Smooth muscle cell (in vitro differentiated cells): ENCODE results near the gene SLC25A34. TPM values are rescaled to one million over a fixed set of nuclear protein-coding genes. Genes with fewer than 3 reads are reported as not detected.
A peak's percentile ranks its signal among the peaks of the same experiment; 100 is the strongest.

Experiments
- DNase-seq: peaks from one replicate; lab custom pipeline; 2025; ENCODE audit not compliant: unreplicated experiment; lab: John Stamatoyannopoulos, UW
- H2AFZ ChIP-seq: fragments of 200-600 bp; sonication (generic); 2 replicates; pipeline ENCODE4 v1.6.0; 2016; ENCODE audit warnings: antibody characterized with exemption, low read depth, mild to moderate bottlenecking
- H3F3A ChIP-seq: fragments of 200-600 bp; sonication (generic); 2 replicates; pipeline ENCODE4 v1.6.0; 2017; ENCODE audit warnings: antibody characterized with exemption, low read depth
- H3K27ac ChIP-seq: fragments of 200-600 bp; sonication (generic); 2 replicates; pipeline ENCODE4 v1.5.1; 2016; ENCODE audit warnings: low read depth, mild to moderate bottlenecking
- H3K27me3 ChIP-seq: fragments of 200-600 bp; sonication (generic); 2 replicates; pipeline ENCODE4 v1.6.1; 2016; ENCODE audit warnings: low read depth, mild to moderate bottlenecking
- H3K36me3 ChIP-seq: fragments of 200-600 bp; sonication (generic); 2 replicates; pipeline ENCODE4 v1.5.1; 2016; ENCODE audit warnings: low read depth
- H3K4me1 ChIP-seq: fragments of 200-600 bp; sonication (generic); 2 replicates; pipeline ENCODE4 v1.5.1; 2016; ENCODE audit warnings: low read depth
- H3K4me2 ChIP-seq: fragments of 200-600 bp; sonication (generic); 2 replicates; pipeline ENCODE4 v1.6.0; 2016; ENCODE audit warnings: mild to moderate bottlenecking
- H3K4me3 ChIP-seq: fragments of 200-600 bp; sonication (generic); 2 replicates; pipeline ENCODE4 v1.5.1; 2016; ENCODE audit warnings: mild to moderate bottlenecking
- H3K79me2 ChIP-seq: fragments of 200-600 bp; sonication (generic); 2 replicates; pipeline ENCODE4 v1.6.0; 2016; ENCODE audit warnings: low read depth, mild to moderate bottlenecking
- H3K9ac ChIP-seq: fragments of 200-600 bp; sonication (generic); 2 replicates; pipeline ENCODE4 v1.6.0; 2016; ENCODE audit warnings: low read depth
- H3K9me3 ChIP-seq: fragments of 200-600 bp; sonication (generic); replicated peaks from 2 replicates; pipeline ENCODE4 v1.5.1; 2016; ENCODE audit warnings: low read depth
- H4K20me1 ChIP-seq: fragments of 200-600 bp; sonication (generic); 2 replicates; pipeline ENCODE4 v1.6.0; 2016; ENCODE audit warnings: low read depth
- WGBS: methylation state at CpG from one replicate; pipeline ENCODE4 v1.1.7; 2016; ENCODE audit warnings: low lambda C conversion rate; 5-methylcytosine and 5-hydroxymethylcytosine counted together
- polyA plus RNA-seq: library from polyadenylated mRNA; unstranded; fragments of >200 nt; fragmentation: Nextera tagmentation; extraction: Ambion mirVana; gene quantifications from 2 replicates; pipeline ENCODE4 v1.2.1, GENCODE V29; 2016
- total RNA-seq: library from RNA; depleted of rRNA; stranded (reverse); fragments of >200 nt; gene quantifications from 2 replicates; pipeline ENCODE4 v1.2.3, GENCODE V29; 2014
- TF ChIP-seq, protein P1 (sequence below): fragments of 200-600 bp; sonication (generic); IDR thresholded peaks from 2 replicates; pipeline ENCODE4 v1.5.1; 2017; ENCODE audit warnings: borderline replicate concordance, mild to moderate bottlenecking, antibody characterized with exemption; ENCODE audit not compliant: insufficient read depth, poor library complexity, severe bottlenecking

The SLC25A34 gene
- total and polyA plus RNA-seq, 2 experiments from 2014 or later = 0.76 to 1.6 TPM

DNA sequence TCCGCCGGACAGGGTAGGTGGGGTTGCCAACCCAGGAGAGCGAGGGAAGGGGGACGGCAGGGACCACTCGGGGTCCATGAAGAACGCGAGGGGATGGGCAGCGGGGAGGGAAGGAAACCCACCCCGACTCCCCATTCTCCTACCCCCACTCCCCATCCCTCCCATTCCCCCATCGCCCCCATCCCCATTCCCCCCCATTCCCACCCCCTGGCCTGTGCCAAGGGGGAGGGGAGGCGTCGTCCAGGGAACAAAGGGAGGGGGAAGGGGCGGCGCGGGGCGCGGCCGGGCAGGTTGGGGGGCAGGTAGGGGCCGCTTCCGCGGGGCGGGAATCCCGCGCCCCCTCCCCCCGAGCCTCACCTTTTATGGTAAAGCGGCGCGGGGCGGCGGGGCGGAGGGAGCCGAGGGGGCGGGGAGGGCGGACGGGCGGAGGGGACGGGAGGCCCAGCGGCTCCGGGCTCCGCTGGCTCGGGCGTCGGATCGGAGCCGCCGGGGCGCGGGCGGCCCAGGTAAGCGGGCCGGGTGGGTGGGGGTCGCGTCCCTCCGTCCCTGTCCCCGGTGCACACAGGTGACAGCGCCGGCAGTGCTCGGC, 22.4 kb downstream of the SLC25A34 start, which contains the start of gene FBLIM1:
Gene FBLIM1 (plus strand): TSS at position 453 of the 589 bp plus-strand sequence. CDS start 6,189 bp downstream, outside the sequence.
- Histone ChIP-seq H3K4me2 (peak within 1 kb of the TSS; percentile 90), H2AFZ (peak within 1 kb of the TSS; percentile 74), H4K20me1 (peaks cover 31% of the 10 kb centered on the region), H3K27me3 (no peaks in the 10 kb centered on the region), H3K79me2 (peaks cover 42% of the 10 kb centered on the region), H3F3A (peaks cover 15% of the 10 kb centered on the region), H3K9me3 (no peaks in the 10 kb centered on the region), H3K36me3 (no peaks in the 10 kb centered on the region), H3K27ac (peak within 1 kb of the TSS; percentile 66), H3K4me3 (peak within 1 kb of the TSS; percentile 86), H3K9ac (peak within 1 kb of the TSS; percentile 88), H3K4me1 (peaks cover 37% of the 10 kb centered on the region)
- no peak for DNase-seq
- 6% methylated on average over 9 of the region's 58 CpGs for WGBS
- TF ChIP-seq, protein P1, sequence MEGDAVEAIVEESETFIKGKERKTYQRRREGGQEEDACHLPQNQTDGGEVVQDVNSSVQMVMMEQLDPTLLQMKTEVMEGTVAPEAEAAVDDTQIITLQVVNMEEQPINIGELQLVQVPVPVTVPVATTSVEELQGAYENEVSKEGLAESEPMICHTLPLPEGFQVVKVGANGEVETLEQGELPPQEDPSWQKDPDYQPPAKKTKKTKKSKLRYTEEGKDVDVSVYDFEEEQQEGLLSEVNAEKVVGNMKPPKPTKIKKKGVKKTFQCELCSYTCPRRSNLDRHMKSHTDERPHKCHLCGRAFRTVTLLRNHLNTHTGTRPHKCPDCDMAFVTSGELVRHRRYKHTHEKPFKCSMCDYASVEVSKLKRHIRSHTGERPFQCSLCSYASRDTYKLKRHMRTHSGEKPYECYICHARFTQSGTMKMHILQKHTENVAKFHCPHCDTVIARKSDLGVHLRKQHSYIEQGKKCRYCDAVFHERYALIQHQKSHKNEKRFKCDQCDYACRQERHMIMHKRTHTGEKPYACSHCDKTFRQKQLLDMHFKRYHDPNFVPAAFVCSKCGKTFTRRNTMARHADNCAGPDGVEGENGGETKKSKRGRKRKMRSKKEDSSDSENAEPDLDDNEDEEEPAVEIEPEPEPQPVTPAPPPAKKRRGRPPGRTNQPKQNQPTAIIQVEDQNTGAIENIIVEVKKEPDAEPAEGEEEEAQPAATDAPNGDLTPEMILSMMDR = no peak

- no peaks in the 10 kb centered on the region for H3K9me3 ChIP-seq
- under 1% methylated on average over 35 of the region's 58 CpGs for WGBS
- DNase-seq = no peak
- peaks cover 48% of the 10 kb centered on the region for H3K79me2 ChIP-seq
- peak overlapping the region; percentile 36 for H2AFZ ChIP-seq
- peak overlapping the region; percentile 90 for H3K4me2 ChIP-seq
- peaks cover 37% of the 10 kb centered on the region for H3K4me1 ChIP-seq
- H4K20me1 ChIP-seq = peaks cover 38% of the 10 kb centered on the region
- H3K36me3 ChIP-seq = no peaks in the 10 kb centered on the region
- TF ChIP-seq, protein P1 = no peak
- H3K27ac ChIP-seq = peak overlapping the region; percentile 66
- H3K9ac ChIP-seq = peak overlapping the region; percentile 88
- H3K27me3 ChIP-seq = no peaks in the 10 kb centered on the region
- peak overlapping the region; percentile 86 for H3K4me3 ChIP-seq
- peaks cover 15% of the 10 kb centered on the region for H3F3A ChIP-seq
These were observed 23.0 kb downstream of the SLC25A34 start for GRCh38 chr1:15758953-15759661.

GRCh38 chr1:15760520-15761211, 24.6 kb downstream of the SLC25A34 start:
- Histone ChIP-seq H3K4me2 (peak overlapping the region; percentile 90), H3K79me2 (peaks cover 58% of the 10 kb centered on the region), H3K4me3 (peak overlapping the region; percentile 86), H3F3A (peaks cover 15% of the 10 kb centered on the region), H3K27ac (peak overlapping the region; percentile 66), H2AFZ (no peak overlapping the region), H3K4me1 (peaks cover 37% of the 10 kb centered on the region), H3K36me3 (no peaks in the 10 kb centered on the region), H3K27me3 (no peaks in the 10 kb centered on the region), H3K9ac (peak overlapping the region; percentile 50), H3K9me3 (no peaks in the 10 kb centered on the region), H4K20me1 (peaks cover 53% of the 10 kb centered on the region)
- 4% methylated on average over 12 of the region's 12 CpGs for WGBS
- TF ChIP-seq, protein P1 = no peak
- DNase-seq = peak; percentile 13
